H9 (cell line): ENCODE data around the gene PIK3CG. TPM values are rescaled to one million over a fixed set of nuclear protein-coding genes. Genes with fewer than 3 reads are reported as not detected.
"Not testable (repeated sequence)": the region's sequence is repeated elsewhere in the genome, so short reads cannot be mapped to it uniquely, and the experiment has no call there.

Experiments
- DNase-seq: peaks from one replicate; pipeline ENCODE4 v3.0.0-alpha.2; 2017
- H2AFZ ChIP-seq: one replicate; pipeline ENCODE4 v1.6.1; 2013; ENCODE audit warnings: mild to moderate bottlenecking, low read length, control low read depth, moderate library complexity
- H2AK5ac ChIP-seq: 2 replicates; pipeline ENCODE4 v1.6.1; 2013; ENCODE audit warnings: low read length, control low read depth, mixed read lengths; ENCODE audit not compliant: insufficient read length
- H2BK120ac ChIP-seq: one replicate; pipeline ENCODE4 v1.6.1; 2013; ENCODE audit warnings: low read depth, mild to moderate bottlenecking, low read length, control low read depth, inconsistent platforms; ENCODE audit not compliant: poor library complexity, severe bottlenecking
- H2BK12ac ChIP-seq: 2 replicates; pipeline ENCODE4 v1.6.1; 2013; ENCODE audit warnings: low read length, control low read depth, mixed read lengths, low read depth; ENCODE audit not compliant: insufficient read length
- H2BK15ac ChIP-seq: 2 replicates; pipeline ENCODE4 v1.6.1; 2013; ENCODE audit warnings: low read depth, low read length, control low read depth
- H2BK20ac ChIP-seq: one replicate; pipeline ENCODE4 v1.6.1; 2013; ENCODE audit warnings: low read depth, mild to moderate bottlenecking, low read length, control low read depth, inconsistent platforms; ENCODE audit not compliant: poor library complexity, severe bottlenecking
- H2BK5ac ChIP-seq: 2 replicates; pipeline ENCODE4 v1.6.1; 2013; ENCODE audit warnings: low read length, control low read depth, mixed read lengths; ENCODE audit not compliant: insufficient read length
- H3K14ac ChIP-seq: 2 replicates; pipeline ENCODE4 v1.6.1; 2013; ENCODE audit warnings: low read length, control low read depth; ENCODE audit not compliant: insufficient read depth
- H3K18ac ChIP-seq: 2 replicates; pipeline ENCODE4 v1.6.1; 2013; ENCODE audit warnings: low read depth, mild to moderate bottlenecking, mixed read lengths, low read length, control low read depth; ENCODE audit not compliant: insufficient read length
- H3K23ac ChIP-seq: 2 replicates; pipeline ENCODE4 v1.6.1; 2013; ENCODE audit warnings: low read length, control low read depth, mixed read lengths, low read depth; ENCODE audit not compliant: insufficient read length
- H3K23me2 ChIP-seq: 2 replicates; pipeline ENCODE4 v1.6.1; 2013; ENCODE audit warnings: low read depth, mild to moderate bottlenecking, mixed read lengths, low read length, control low read depth; ENCODE audit not compliant: insufficient read length, poor library complexity, severe bottlenecking
- H3K27ac ChIP-seq: 2 replicates; pipeline ENCODE4 v1.5.1; 2013; ENCODE audit warnings: low read length, control low read depth, mixed read lengths, low read depth; ENCODE audit not compliant: insufficient read length
- H3K27me3 ChIP-seq: 2 replicates; pipeline ENCODE4 v1.6.1; 2013; ENCODE audit warnings: low read length, control low read depth, inconsistent platforms; ENCODE audit not compliant: insufficient read depth
- H3K4ac ChIP-seq: 2 replicates; pipeline ENCODE4 v1.6.1; 2013; ENCODE audit warnings: low read depth, mild to moderate bottlenecking, control low read depth, inconsistent platforms, low read length, moderate library complexity
- H3K4me1 ChIP-seq: 2 replicates; pipeline ENCODE4 v1.6.1; 2013; ENCODE audit warnings: low read length, control low read depth, inconsistent platforms; ENCODE audit not compliant: insufficient read depth
- H3K4me2 ChIP-seq: 2 replicates; pipeline ENCODE4 v1.6.1; 2013; ENCODE audit warnings: low read length, control low read depth, mixed read lengths; ENCODE audit not compliant: insufficient read length, insufficient read depth
- H3K56ac ChIP-seq: 2 replicates; pipeline ENCODE4 v1.6.1; 2013; ENCODE audit warnings: low read depth, mild to moderate bottlenecking, mixed read lengths, low read length, control low read depth; ENCODE audit not compliant: insufficient read length
- H3K79me1 ChIP-seq: 2 replicates; pipeline ENCODE4 v1.6.1; 2013; ENCODE audit warnings: low read depth, mild to moderate bottlenecking, moderate library complexity, low read length, control low read depth, inconsistent platforms; ENCODE audit not compliant: insufficient read depth, poor library complexity, severe bottlenecking
- H3K79me2 ChIP-seq: 2 replicates; pipeline ENCODE4 v1.6.1; 2013; ENCODE audit warnings: low read length, control low read depth, inconsistent platforms; ENCODE audit not compliant: insufficient read depth
- H3K9ac ChIP-seq: 2 replicates; pipeline ENCODE4 v1.6.1; 2013; ENCODE audit warnings: low read length, control low read depth, mixed read lengths; ENCODE audit not compliant: insufficient read length; ENCODE audit errors: extremely low read depth
- H3K9me3 ChIP-seq: one replicate; pipeline ENCODE4 v1.6.1; 2013; ENCODE audit warnings: low read depth, low read length, inconsistent platforms; ENCODE audit not compliant: control insufficient read depth
- H3T11ph ChIP-seq: one replicate; pipeline ENCODE4 v1.6.1; 2013; ENCODE audit warnings: mild to moderate bottlenecking, low read length, control low read depth, inconsistent platforms
- H4K20me1 ChIP-seq: one replicate; pipeline ENCODE4 v1.6.1; 2013; ENCODE audit not compliant: control insufficient read depth, insufficient read length, insufficient read depth
- H4K5ac ChIP-seq: 2 replicates; pipeline ENCODE4 v1.6.1; 2013; ENCODE audit warnings: low read depth, mild to moderate bottlenecking, mixed read lengths, low read length, control low read depth; ENCODE audit not compliant: insufficient read length
- H4K8ac ChIP-seq: replicated peaks from 2 replicates; pipeline ENCODE4 v1.6.1; 2013; ENCODE audit warnings: low read length, control low read depth, mixed read lengths, low read depth; ENCODE audit not compliant: insufficient read length
- H4K91ac ChIP-seq: 2 replicates; pipeline ENCODE4 v1.6.1; 2013; ENCODE audit warnings: low read depth, mild to moderate bottlenecking, moderate library complexity, mixed read lengths, low read length, control low read depth; ENCODE audit not compliant: insufficient read length
- H3K27ac Mint-ChIP-seq, 3 experiments: 2 replicates in 2 of 3; 3 replicates in 1 of 3; pipeline ENCODE4 v1.8.0; 2020 to 2021; ENCODE audit warnings: mixed read lengths in 3 of 3, mild to moderate bottlenecking in 1 of 3, moderate library complexity in 1 of 3
- H3K27me3 Mint-ChIP-seq: 2 replicates; pipeline ENCODE4 v1.8.0; 2021; ENCODE audit warnings: low read depth, mild to moderate bottlenecking, moderate library complexity, mixed read lengths
- H3K36me3 Mint-ChIP-seq, 3 experiments: 2 replicates in 2 of 3; 3 replicates in 1 of 3; pipeline ENCODE4 v1.8.0; 2020 to 2021; ENCODE audit warnings: low read depth in 3 of 3, mixed read lengths in 3 of 3; ENCODE audit not compliant: insufficient read depth in 1 of 3
- H3K4me1 Mint-ChIP-seq, 2 experiments: 2 replicates each; pipeline ENCODE4 v1.8.0; 2020; ENCODE audit warnings: mixed read lengths in 2 of 2
- H3K4me3 Mint-ChIP-seq, 2 experiments: 2 replicates in 1 of 2; 3 replicates in 1 of 2; pipeline ENCODE4 v1.8.0; 2020 to 2021; ENCODE audit warnings: mild to moderate bottlenecking in 2 of 2, mixed read lengths in 2 of 2, moderate library complexity in 1 of 2
- H3K9me3 Mint-ChIP-seq, 2 experiments: 2 replicates in 1 of 2; 3 replicates in 1 of 2; pipeline ENCODE4 v1.8.0; 2020; ENCODE audit warnings: mild to moderate bottlenecking in 2 of 2, mixed read lengths in 2 of 2, moderate library complexity in 1 of 2
- CTCF ChIP-seq: fragments of 200-600 bp; sonication (generic); conservative IDR thresholded peaks from 3 replicates; pipeline ENCODE4 v1.8.0; 2021; ENCODE audit warnings: antibody characterized with exemption, mild to moderate bottlenecking
- WGBS: extraction: QIAGEN DNeasy Blood & Tissue Kit; methylation state at CpG from one replicate; pipeline ENCODE4 v1.1.7; 2013; ENCODE audit warnings: missing lambda C conversion rate, low lambda C conversion rate, mixed read lengths; ENCODE audit not compliant: insufficient read length; ENCODE audit errors: extremely low coverage; 5-methylcytosine and 5-hydroxymethylcytosine counted together
- total RNA-seq: library from RNA; stranded (reverse); gene quantifications from 2 replicates; pipeline ENCODE4 v1.2.1, GENCODE V29; 2021

The PIK3CG gene
- total RNA-seq, 1 experiment from 2014 or later: not detected

- Histone ChIP-seq H3K14ac (no peak overlapping the region), H2BK15ac (no peak overlapping the region), H3K27ac (no peak overlapping the region), H2AFZ (no peak overlapping the region), H3K56ac (no peak overlapping the region), H4K20me1 (no peaks in the 10 kb centered on the region), H3T11ph (no peak overlapping the region), H3K18ac (no peak overlapping the region), H3K4me2 (no peak overlapping the region), H4K5ac (no peak overlapping the region), H4K91ac (no peak overlapping the region), H3K9me3 (no peaks in the 10 kb centered on the region), H4K8ac (no peak overlapping the region), H3K23ac (no peak overlapping the region), H3K27me3 (no peaks in the 10 kb centered on the region), H2AK5ac (no peak overlapping the region), H2BK120ac (no peak overlapping the region), H3K4me1 (no peaks in the 10 kb centered on the region), H3K9ac (no peak overlapping the region), H3K79me2 (no peaks in the 10 kb centered on the region), H2BK20ac (no peak overlapping the region), H3K23me2 (no peaks in the 10 kb centered on the region), H2BK5ac (no peak overlapping the region), H3K79me1 (no peaks in the 10 kb centered on the region), H3K4ac (no peak overlapping the region), H2BK12ac (no peak overlapping the region)
- Mint-ChIP-seq H3K4me1 (no peaks in the 10 kb centered on the region), H3K36me3 (no peaks in the 10 kb centered on the region; a peak in 2 of 7 replicates), H3K9me3 (peaks cover 0 to 6% of the 10 kb centered on the region in 2 experiments; a peak in 2 of 5 replicates), H3K27ac (no peak overlapping the region), H3K4me3 (no peak overlapping the region), H3K27me3 (peaks cover 2% of the 10 kb centered on the region)
- WGBS: no CpG with 5 or more reads among the region's 2 CpGs
- DNase-seq: no peak
- TF ChIP-seq CTCF: no peak
These were observed 62.5 kb downstream of the PIK3CG start for GRCh38 chr7:106927536-106927935.

- not testable (repeated sequence) for H4K91ac ChIP-seq, H3K36me3 Mint-ChIP-seq, H3K4me1 Mint-ChIP-seq, H4K8ac ChIP-seq, H3K27ac ChIP-seq, H2BK120ac ChIP-seq, H3K79me1 ChIP-seq, H3K18ac ChIP-seq, H3K9me3 Mint-ChIP-seq, H2BK5ac ChIP-seq, H2BK20ac ChIP-seq, H4K20me1 ChIP-seq, H3K14ac ChIP-seq, H3K4ac ChIP-seq, H2AFZ ChIP-seq, H3K23ac ChIP-seq, H3T11ph ChIP-seq, DNase-seq, H3K4me3 Mint-ChIP-seq, H3K9me3 ChIP-seq, H3K27me3 Mint-ChIP-seq, H3K4me1 ChIP-seq, H3K79me2 ChIP-seq, H3K56ac ChIP-seq, H3K27me3 ChIP-seq, H3K9ac ChIP-seq, H3K23me2 ChIP-seq, H3K4me2 ChIP-seq, H2BK15ac ChIP-seq, H2BK12ac ChIP-seq, H2AK5ac ChIP-seq, H3K27ac Mint-ChIP-seq, H4K5ac ChIP-seq
- WGBS: no CpG with 5 or more reads among the region's 2 CpGs
These were observed 64.5 kb downstream of the PIK3CG start for GRCh38 chr7:106929616-106930015.
